GM12878 (cell line): ENCODE measurements around the gene KRTAP22-2. TPM values are rescaled to one million over a fixed set of nuclear protein-coding genes. Genes with fewer than 3 reads are reported as not detected.

Experiments used
- ATAC-seq: fragments of 200-7000 bp; cut with Tn5 transposase; 3 replicates; pipeline ENCODE4 v1.9.1; 2020; ENCODE audit warnings: mild to moderate bottlenecking, moderate library complexity
- BruUV-seq: library from RNA; stranded (reverse); fragments of 400-500 nt; replicated peaks from 2 replicates; lab custom pipeline; 2021; lab: Mats Ljungman, UMichigan
- CTCF ChIA-PET: fragments of 300-600 bp; sonication (Branson Sonifier 250); formaldehyde crosslinking; extraction: SDS; loops from one replicate; lab custom pipeline; 2021; ENCODE audit warnings: inconsistent platforms; lab: Yijun Ruan, JAX
- POLR2A ChIA-PET: fragments of 350-600 bp; formaldehyde crosslinking; extraction: SDS; loops from one replicate; lab custom pipeline; 2021; ENCODE audit warnings: inconsistent platforms; lab: Charles Lee
- RAD21 ChIA-PET: fragments of 300-600 bp; sonication (Branson Sonifier 250); formaldehyde crosslinking; loops from one replicate; lab custom pipeline; 2023; ENCODE audit warnings: antibody characterized with exemption; ENCODE audit not compliant: unreplicated experiment; lab: Charles Lee
- SMC1A ChIA-PET: fragments of 300-600 bp; sonication (Branson Sonifier 250); formaldehyde crosslinking; loops from one replicate; lab custom pipeline; 2023; ENCODE audit not compliant: unreplicated experiment, uncharacterized antibody; lab: Charles Lee
- DNase-seq: peaks from one replicate; pipeline ENCODE4 v3.0.0-alpha.2; 2011; ENCODE audit warnings: low read depth, low spot score
- FAIRE-seq: peaks from 3 replicates; lab custom pipeline; 2011; peaks lifted over from hg19 to GRCh38; lab: Jason Lieb, UNC
- H2AFZ ChIP-seq: 2 replicates; pipeline ENCODE4 v1.6.0; 2011; ENCODE audit warnings: low read depth, low read length, control low read depth; ENCODE audit not compliant: control insufficient read depth
- H3K27ac ChIP-seq: 2 replicates; pipeline ENCODE4 v1.5.1; 2011; ENCODE audit warnings: control low read depth; ENCODE audit not compliant: control insufficient read depth, insufficient read depth
- H3K27me3 ChIP-seq, 2 experiments: replicated peaks in 1 of 2; 2 replicates each; pipeline versions ENCODE4 v1.6.0 to v1.6.1; 2011; ENCODE audit warnings: low read length in 1 of 2; ENCODE audit not compliant: control insufficient read depth in 2 of 2, insufficient read depth in 2 of 2
- H3K36me3 ChIP-seq, 2 experiments: 2 replicates each; pipeline ENCODE4 v1.5.1; 2011; ENCODE audit warnings: low read length in 1 of 2; ENCODE audit not compliant: control insufficient read depth in 2 of 2, insufficient read depth in 2 of 2
- H3K4me1 ChIP-seq: 2 replicates; pipeline ENCODE4 v1.6.1; 2011; ENCODE audit warnings: mild to moderate bottlenecking, low read length, moderate library complexity, mixed read lengths; ENCODE audit not compliant: control insufficient read depth, insufficient read depth
- H3K4me2 ChIP-seq: 2 replicates; pipeline ENCODE4 v1.6.0; 2011; ENCODE audit warnings: control low read depth; ENCODE audit not compliant: control insufficient read depth, insufficient read depth
- H3K4me3 ChIP-seq: fragments of 200-600 bp; sonication (generic); 2 replicates; pipeline ENCODE4 v1.5.1; 2016
- H3K79me2 ChIP-seq: 2 replicates; pipeline ENCODE4 v1.6.0; 2011; ENCODE audit warnings: low read length; ENCODE audit not compliant: control insufficient read depth, insufficient read depth
- H3K9ac ChIP-seq: 2 replicates; pipeline ENCODE4 v1.8.0; 2011; ENCODE audit warnings: low read length, control low read depth, mixed read lengths; ENCODE audit not compliant: control insufficient read depth, insufficient read depth
- H3K9me3 ChIP-seq: replicated peaks from 3 replicates; pipeline ENCODE4 v1.5.1; 2011; ENCODE audit warnings: mild to moderate bottlenecking, low read length; ENCODE audit not compliant: control insufficient read depth, insufficient read depth
- H4K20me1 ChIP-seq: 2 replicates; pipeline ENCODE4 v1.6.0; 2011; ENCODE audit not compliant: control insufficient read depth, insufficient read depth
- ESRRA ChIP-seq: IDR thresholded peaks from 2 replicates; pipeline ENCODE4 v1.6.1; 2012; ENCODE audit warnings: mild to moderate bottlenecking, low read length, improper control_type of control experiment
- MTA3 ChIP-seq: IDR thresholded peaks from 2 replicates; pipeline ENCODE4 v1.6.1; 2012; ENCODE audit warnings: low read length, inconsistent platforms, borderline replicate concordance
- NR2C1 ChIP-seq: fragments of 450-650 bp; IDR thresholded peaks from 2 replicates; pipeline ENCODE4 v1.6.1; 2017; ENCODE audit warnings: antibody characterized with exemption, mild to moderate bottlenecking, moderate library complexity
- RBBP5 ChIP-seq: fragments of 200-600 bp; sonication (generic); conservative IDR thresholded peaks from 2 replicates; pipeline ENCODE4 v1.6.1; 2016
- SP1 ChIP-seq: IDR thresholded peaks from one replicate; pipeline ENCODE4 v1.6.1; 2011; ENCODE audit warnings: low read depth, low read length
- SPI1 ChIP-seq: IDR thresholded peaks from 2 replicates; pipeline ENCODE4 v1.6.1; 2011; ENCODE audit warnings: low read depth, mild to moderate bottlenecking, low read length, moderate library complexity, borderline replicate concordance; ENCODE audit not compliant: insufficient read depth
- SUZ12 ChIP-seq: fragments of 200-600 bp; sonication (generic); IDR thresholded peaks from one replicate; pipeline ENCODE4 v1.6.1; 2018; ENCODE audit warnings: antibody characterized with exemption, mild to moderate bottlenecking; ENCODE audit not compliant: unreplicated experiment
- WGBS: methylation state at CpG from one replicate; pipeline ENCODE4 v1.1.6; 2016; ENCODE audit warnings: low lambda C conversion rate; ENCODE audit not compliant: insufficient replicate concordance, insufficient coverage; ENCODE audit errors: missing lambda C conversion rate; 5-methylcytosine and 5-hydroxymethylcytosine counted together
- in situ Hi-C: fragments of 300-500 bp; cut with MboI; formaldehyde crosslinking; loops from 9 replicates; pipeline ENCODE4 v1.14.3; 2018; ENCODE audit warnings: mixed read lengths
- intact Hi-C: fragments of 100-400 bp; cut with micrococcal nuclease; formaldehyde crosslinking; loops from one replicate; pipeline ENCODE4 v1.14.2; 2022; ENCODE audit not compliant: unreplicated experiment
- polyA plus RNA-seq, 11 experiments: library from polyadenylated mRNA; depleted of rRNA in 4 of 11; unstranded in 6 of 11; stranded (reverse) in 5 of 11; fragments of >200 nt; fragmentation: Nextera tagmentation in 4 of 11; fragmentation: Illumina TruSeq in 1 of 11; extraction: Ambion mirVana in 4 of 11; extraction: Trizol in 1 of 11; gene quantifications; 1 replicate in 1 of 11; 2 replicates in 10 of 11; pipeline versions ENCODE4 v1.2.1 to v1.2.3, GENCODE V29; 2011 to 2016; ENCODE audit warnings: inconsistent platforms in 2 of 11, missing spikeins in 2 of 11, low read depth in 1 of 11
- total RNA-seq, 4 experiments: library from RNA; depleted of rRNA in 3 of 4; stranded (reverse); fragments of >200 nt in 3 of 4; fragmentation: Illumina TruSeq in 1 of 4; extraction: Trizol in 1 of 4; gene quantifications; 2 replicates each; pipeline versions ENCODE4 v1.2.1 to v1.2.3, GENCODE V29; 2013 to 2021
- TF ChIP-seq, protein P1 (sequence below): fragments of 450-650 bp; conservative IDR thresholded peaks from 2 replicates; pipeline ENCODE4 v1.6.1; 2017; ENCODE audit warnings: mild to moderate bottlenecking, moderate library complexity
- TF ChIP-seq, protein P2 (sequence below): IDR thresholded peaks from 2 replicates; pipeline ENCODE4 v1.6.1; 2011; ENCODE audit warnings: borderline replicate concordance, low read depth, mild to moderate bottlenecking, moderate library complexity, low read length; ENCODE audit not compliant: insufficient read depth, poor library complexity, severe bottlenecking

Gene KRTAP22-2
- total and polyA plus RNA-seq, 10 of the 15 experiments (the other 5 are each of a cell fraction or from before 2014, with no cell fraction given): not detected

DNA sequence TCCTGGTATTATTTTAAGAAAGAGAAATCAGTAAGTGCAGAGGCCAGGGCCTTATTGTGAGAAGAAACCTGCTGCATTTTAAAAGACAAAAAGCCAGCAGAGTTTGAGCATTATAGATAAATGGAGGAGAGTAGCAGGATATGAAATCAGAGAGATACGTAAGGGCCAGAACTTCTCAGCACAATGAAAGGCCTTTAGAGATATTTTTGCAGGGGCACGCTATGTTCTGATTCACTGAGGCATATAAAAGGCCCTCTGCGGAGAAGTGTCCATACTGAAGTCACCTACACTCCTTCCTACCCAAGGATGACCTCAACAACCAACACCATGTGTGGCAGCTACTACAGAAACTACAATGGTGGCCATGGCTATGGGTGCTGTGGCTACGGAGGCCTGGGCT is 1.9 kb upstream of the KRTAP22-2 start, which contains the start of gene KRTAP6-3:
Gene KRTAP6-3 (plus strand): TSS at position 301 of the 400 bp plus-strand sequence. CDS start 6 bp downstream, at position 307.
- ATAC-seq (no peak), FAIRE-seq (no peak)
- Histone ChIP-seq H3K9ac (no peak within 1 kb of the TSS), H2AFZ (no peak within 1 kb of the TSS), H3K4me1 (no peaks in the 10 kb centered on the region), H3K4me3 (no peak within 1 kb of the TSS), H3K9me3 (no peaks in the 10 kb centered on the region), H3K27ac (no peak within 1 kb of the TSS), H3K36me3 (no peaks in the 10 kb centered on the region)
- BruUV-seq: no TSS peak
- ChIA-PET CTCF (no interaction called here), SMC1A (no interaction called here), RAD21 (no interaction called here), POLR2A (no interaction called here)
- in situ Hi-C loops: no loop called here
- TF ChIP-seq, protein P1, sequence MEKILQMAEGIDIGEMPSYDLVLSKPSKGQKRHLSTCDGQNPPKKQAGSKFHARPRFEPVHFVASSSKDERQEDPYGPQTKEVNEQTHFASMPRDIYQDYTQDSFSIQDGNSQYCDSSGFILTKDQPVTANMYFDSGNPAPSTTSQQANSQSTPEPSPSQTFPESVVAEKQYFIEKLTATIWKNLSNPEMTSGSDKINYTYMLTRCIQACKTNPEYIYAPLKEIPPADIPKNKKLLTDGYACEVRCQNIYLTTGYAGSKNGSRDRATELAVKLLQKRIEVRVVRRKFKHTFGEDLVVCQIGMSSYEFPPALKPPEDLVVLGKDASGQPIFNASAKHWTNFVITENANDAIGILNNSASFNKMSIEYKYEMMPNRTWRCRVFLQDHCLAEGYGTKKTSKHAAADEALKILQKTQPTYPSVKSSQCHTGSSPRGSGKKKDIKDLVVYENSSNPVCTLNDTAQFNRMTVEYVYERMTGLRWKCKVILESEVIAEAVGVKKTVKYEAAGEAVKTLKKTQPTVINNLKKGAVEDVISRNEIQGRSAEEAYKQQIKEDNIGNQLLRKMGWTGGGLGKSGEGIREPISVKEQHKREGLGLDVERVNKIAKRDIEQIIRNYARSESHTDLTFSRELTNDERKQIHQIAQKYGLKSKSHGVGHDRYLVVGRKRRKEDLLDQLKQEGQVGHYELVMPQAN: no peak
- TF ChIP-seq MTA3 (no peak), RBBP5 (no peak), SUZ12 (no peak), ESRRA (no peak), SPI1 (no peak), SP1 (no peak), NR2C1 (no peak)
- TF ChIP-seq, protein P2, sequence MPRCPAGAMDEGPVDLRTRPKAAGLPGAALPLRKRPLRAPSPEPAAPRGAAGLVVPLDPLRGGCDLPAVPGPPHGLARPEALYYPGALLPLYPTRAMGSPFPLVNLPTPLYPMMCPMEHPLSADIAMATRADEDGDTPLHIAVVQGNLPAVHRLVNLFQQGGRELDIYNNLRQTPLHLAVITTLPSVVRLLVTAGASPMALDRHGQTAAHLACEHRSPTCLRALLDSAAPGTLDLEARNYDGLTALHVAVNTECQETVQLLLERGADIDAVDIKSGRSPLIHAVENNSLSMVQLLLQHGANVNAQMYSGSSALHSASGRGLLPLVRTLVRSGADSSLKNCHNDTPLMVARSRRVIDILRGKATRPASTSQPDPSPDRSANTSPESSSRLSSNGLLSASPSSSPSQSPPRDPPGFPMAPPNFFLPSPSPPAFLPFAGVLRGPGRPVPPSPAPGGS: no peak
- TF ChIP-seq, all 136 proteins: peak for 0
- DNase-seq: no peak
- Histone ChIP-seq H3K4me2 (no peak within 1 kb of the TSS), H3K27me3 (no peaks in the 10 kb centered on the region), H4K20me1 (no peaks in the 10 kb centered on the region), H3K79me2 (no peaks in the 10 kb centered on the region)
- WGBS: 20% methylated on average over 4 of the region's 4 CpGs
- intact Hi-C loops: no loop called here
